Activated naive CD4-positive, alpha-beta T cell treated with anti-CD3 and anti-CD28 coated beads, Interleukin-2, amount 50 U/mL, for 16 hours (primary cell): ENCODE results near the gene ACAP1.
A peak's percentile ranks its signal among the peaks of the same experiment; 100 is the strongest.

Source experiments
- DNase-seq: peaks from one replicate; pipeline ENCODE4 v3.0.0-alpha.2; 2020

Gene ACAP1

GRCh38 chr17:7336240-7337175, at the start of gene ACAP1:
TSS of gene ACAP1 (plus strand) at chr17:7336529. CDS start at chr17:7336735, 206 bp downstream.
- DNase-seq = peak; percentile 83

DNA sequence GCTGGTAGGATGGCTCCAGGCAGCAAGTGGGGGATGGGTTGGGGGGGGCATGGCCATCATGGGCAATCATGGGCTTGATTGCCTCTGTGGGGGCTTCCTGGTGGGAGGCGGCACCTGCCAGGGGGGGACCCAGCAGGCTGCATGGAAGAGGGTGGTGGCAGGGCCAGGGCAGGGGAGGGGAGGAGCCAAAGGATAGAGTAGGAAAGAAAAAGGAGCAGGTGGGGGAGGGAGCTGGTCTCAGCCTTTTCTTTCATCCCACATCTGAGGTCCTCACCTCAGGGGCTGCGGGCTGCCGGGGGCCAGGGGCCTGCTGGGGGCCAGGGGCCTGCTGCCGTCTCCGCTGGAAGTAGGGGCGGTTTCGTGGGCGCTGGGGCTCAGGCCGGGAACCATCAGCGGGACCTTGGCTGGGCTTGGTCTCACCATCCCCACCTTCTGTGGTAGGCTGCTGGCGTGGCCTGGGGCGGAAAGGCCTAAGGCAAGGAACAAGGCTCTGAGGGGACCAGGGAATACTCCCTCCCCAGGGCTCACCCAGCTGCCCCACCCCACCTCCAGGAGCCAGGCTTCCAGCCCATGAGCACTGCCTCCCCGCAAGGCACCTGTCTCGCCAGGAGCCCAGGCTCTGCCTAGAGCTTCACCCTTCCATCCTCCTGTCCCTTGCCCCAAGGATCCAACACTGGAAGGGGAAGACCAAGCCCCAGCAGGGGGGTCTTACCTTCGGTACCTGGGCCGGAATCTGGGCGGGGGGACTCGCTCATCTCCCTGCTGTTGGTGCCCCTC, 46.9 kb upstream of the ACAP1 start:
- no peak for DNase-seq

DNA sequence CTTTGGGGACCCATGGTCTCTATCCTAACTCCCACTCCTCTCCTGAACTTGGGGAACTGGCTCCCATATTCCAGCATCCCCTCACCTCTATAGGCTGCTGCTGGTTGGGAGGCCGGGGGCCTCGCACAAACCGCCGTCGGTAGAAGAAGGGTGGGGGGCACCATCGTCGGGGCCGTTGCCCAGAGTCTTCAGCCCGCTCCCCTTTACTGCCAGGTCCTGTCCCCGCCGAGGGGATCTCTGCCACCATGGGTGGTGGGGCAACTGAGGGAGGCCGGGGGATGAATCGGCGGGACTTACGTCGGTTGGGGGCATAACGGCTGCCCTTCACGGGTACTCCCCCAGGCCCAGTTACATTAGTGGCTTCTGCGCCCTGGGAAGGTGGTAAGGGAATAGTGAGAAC, 46.2 kb upstream of the ACAP1 start:
- no peak for DNase-seq

GRCh38 chr17:7290685-7291084, 45.6 kb upstream of the ACAP1 start:
- no peak for DNase-seq

DNA sequence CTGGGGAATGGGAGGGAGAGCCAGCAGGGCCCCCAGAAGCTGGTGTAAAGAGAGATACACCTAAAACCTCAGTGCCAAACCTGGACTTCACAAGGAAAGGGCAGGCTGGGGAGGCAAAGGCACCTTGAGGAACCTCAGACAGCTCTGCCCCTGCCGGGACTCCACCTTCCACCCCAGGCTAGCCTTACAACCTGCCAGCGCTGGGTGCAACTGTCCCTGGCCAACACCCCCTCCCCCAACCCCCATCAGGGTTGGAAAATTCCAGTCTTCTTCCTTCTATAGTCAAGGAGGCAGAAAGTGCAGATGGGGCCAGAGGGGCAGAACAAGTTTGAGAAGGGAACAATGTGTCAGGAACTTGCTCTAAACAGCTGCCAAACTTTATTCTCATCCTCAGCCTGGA, 44.1 kb upstream of the ACAP1 start:
- no peak for DNase-seq

DNA sequence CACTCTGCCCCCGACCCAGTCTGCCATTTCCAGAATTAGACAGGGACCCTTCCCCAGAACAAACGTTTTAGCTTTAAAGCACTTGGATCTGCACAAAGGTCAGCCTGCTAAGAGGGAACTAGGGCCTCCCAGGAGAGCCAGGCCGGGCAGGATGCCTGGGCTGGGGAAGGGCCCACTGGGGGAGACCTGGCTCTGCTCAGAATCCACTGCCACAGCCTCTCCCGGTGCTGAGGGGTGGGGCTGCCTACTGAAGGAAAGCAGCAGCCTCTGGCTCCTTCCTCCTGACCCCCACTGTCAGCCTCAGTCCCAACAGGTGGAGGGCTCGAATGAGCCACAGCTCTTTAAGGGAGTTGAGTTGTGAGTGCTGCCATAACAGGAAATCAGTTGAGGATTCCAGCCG, 43.6 kb upstream of the ACAP1 start:
- DNase-seq = no peak

DNA sequence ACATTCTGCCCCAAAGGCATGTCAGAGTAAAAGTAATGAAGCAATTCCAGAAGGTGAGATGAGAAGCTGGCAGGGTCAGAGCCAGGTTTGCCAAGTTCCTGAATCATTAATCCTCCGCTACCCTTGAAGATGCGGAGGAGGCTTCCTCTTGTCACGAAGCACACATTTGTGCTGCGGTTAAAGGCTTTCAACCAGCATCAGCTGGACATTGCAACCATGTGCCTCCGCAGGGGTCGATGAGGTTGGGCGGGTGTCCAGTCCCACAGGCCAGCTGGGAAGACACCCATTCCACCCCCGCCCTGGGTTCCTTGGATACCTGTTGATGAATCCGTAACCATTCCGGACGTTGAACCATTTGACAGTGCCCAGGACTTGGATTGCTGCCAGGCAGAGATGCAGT, 43.2 kb upstream of the ACAP1 start:
- no peak for DNase-seq

DNA sequence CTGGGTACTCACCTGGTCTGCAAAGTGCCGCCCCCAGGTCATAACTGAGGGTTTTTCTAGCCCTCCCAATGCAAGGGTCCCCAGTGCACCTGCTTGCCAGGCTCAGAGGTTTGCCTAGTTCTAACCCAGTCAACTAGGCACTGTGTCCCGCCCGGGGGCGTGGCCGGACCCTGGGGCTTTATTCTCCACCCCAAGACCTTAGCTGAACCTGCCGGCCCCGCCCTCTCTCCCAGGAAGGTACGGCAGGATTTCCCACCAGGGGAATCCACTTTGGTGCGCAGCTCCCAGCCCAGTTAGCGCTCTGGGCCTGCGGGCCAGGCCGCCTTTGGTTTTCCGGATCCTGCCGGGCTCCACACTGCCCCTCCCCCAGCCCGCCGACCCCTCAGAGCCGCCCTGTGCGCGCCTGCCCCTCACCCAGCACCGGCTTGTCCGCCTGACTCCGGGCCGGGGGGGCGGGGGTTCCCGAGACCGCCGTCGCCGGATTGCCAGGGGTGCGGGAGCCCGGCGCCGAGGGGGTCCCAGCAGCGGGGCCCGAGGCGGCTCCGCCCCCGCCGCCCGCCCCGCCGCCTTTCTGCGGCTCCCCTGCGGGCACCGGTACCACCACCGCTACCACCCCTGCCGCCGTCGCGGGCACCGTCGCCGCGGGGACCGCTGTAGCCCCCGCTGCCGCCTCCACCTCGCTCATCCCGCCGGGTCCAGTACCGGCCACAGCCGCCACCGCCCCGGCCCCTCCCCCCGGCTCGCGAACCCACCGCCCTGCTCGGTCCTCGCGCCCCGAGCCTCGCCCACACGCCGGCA, 42.3 kb upstream of the ACAP1 start:
- DNase-seq = no peak

GRCh38 chr17:7294614-7295153, 41.6 kb upstream of the ACAP1 start, which contains the start of gene YBX2:
TSS of gene YBX2 (minus strand) at chr17:7294639. CDS start at chr17:7294500, 139 bp downstream.
- peak; percentile 77 for DNase-seq

- DNase-seq = no peak
Measured at GRCh38 chr17:7295230-7296180, 40.8 kb upstream of the ACAP1 start.

DNA sequence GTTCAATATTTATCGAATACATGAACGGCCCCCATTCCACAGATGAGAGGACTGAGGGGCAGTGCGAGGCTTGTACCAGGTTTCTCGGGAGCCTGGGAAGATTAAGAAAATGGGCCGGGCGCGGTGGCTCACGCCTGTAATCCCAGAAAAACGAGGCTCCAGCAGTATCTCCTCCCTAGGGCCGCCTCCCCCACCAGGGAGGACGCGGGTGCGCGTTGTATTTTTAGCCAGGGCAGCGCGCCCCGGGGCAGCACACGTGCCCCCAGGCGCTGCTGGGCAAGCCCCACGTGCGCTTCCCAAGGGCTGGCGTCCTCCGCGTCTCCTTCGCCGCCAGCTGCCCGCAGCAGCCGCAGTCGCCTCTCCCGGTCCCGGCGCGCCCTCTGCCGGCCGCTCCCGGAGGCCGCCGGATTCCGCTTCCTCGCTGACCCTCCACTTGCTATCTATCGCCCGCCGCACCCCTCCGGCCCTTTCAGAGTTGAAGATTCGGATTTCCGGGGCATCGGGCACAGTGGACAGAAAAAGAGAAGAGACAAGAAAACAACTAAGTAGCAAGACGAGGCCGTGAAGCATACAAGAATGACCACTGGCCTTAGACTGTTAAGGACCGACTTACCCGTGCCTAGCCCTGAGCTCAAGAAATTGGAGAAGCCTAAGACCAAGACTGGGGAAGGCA, 40.0 kb upstream of the ACAP1 start:
- DNase-seq = peak; percentile 64

DNA sequence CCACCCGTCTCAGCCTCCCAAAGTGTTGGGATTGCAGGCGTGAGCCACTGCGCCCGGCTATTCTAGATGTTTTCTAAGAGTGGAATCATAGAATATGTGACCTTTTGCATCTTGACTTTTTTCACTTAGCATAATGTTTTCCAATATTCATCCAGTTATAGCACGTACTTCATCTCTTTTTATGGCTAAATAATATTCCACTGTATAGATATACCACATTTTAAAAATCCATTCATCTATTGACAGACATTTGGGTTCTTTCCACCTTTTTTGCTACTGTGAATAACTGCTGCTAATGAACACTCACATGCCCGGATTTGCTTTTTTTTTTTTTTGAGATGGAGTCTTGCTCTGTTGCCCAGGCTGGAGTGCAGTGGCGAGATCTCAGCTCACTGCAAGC, 32.1 kb upstream of the ACAP1 start:
- DNase-seq = no peak

- peak; percentile 100 for DNase-seq
Measured at GRCh38 chr17:7306911-7307685, 29.2 kb upstream of the ACAP1 start, which contains the start of gene EIF5A. TSS of gene EIF5A (plus strand) at chr17:7307628. CDS start at chr17:7309636, 2,008 bp downstream.

DNA sequence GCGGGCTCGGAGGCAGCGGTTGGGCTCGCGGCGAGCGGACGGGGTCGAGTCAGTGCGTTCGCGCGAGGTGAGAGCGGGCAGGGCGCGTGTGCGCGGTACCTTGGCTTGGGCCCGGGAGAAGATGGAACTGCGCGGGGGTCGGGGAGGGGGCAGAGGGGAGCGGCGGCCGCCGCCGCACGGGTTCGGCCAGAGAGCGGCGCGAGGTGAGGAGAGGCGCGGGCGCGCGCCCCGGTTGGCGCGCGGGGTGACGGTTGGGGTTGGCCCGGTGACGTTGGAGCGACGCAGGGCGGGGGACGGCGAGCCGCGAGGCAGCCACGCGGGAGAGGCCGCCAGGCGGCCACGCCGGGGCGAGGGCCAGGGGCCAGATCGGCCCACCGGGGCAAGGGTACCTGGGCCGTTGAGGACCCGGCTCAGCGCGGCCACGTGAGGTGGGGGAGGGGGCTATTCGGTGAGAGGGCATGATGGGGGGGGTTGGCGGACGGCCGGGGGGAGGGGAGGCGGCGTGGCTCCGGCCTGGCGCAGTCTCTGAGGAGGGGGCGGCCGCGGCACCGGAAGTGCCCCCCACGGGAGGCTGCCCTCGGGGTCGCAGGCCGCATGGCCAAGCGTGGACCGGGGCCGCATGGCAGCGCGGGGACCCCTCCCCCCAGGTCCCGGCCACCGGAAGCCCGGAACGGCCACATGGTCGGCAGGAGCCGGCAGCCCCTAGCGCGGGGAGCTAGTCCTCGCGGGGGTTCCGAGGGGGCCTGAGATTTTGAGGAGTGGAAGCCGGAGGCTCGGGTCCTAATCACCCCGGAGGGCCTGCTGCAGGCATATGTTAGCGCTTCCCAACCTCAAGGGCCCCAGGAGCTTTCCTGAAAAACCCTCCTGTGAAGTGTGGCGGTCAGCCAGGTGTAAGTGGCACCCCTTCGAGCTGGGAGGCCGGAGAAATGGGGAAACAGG, 28.4 kb upstream of the ACAP1 start:
- DNase-seq = peak; percentile 57

GRCh38 chr17:7308625-7309433, 27.5 kb upstream of the ACAP1 start:
- peak; percentile 86 for DNase-seq

DNA sequence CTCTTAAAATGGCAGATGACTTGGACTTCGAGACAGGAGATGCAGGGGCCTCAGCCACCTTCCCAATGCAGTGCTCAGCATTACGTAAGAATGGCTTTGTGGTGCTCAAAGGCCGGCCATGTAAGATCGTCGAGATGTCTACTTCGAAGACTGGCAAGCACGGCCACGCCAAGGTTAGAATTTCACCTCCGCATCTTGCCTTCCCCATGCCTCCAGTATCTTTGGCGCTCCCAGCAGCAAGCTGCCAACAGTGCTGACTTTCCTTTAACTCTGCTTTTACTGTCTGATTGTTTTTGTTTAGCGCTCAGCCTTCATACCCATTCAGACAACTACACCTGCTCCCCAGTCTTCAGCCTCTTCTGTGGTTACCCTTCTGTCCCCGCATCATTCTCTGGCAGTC, 26.7 kb upstream of the ACAP1 start:
- DNase-seq = no peak

- no peak for DNase-seq
Measured at GRCh38 chr17:7311110-7311705, 25.1 kb upstream of the ACAP1 start.
